Vagina (tissue), 2 donors: ENCODE data around the gene DDR2.
"Not testable (repeated sequence)": the region's sequence is repeated elsewhere in the genome, so short reads cannot be mapped to it uniquely, and the experiment has no call there.

Source experiments
- POLR2AphosphoS5 ChIP-seq, 2 donors: sonication (generic); formaldehyde crosslinking; IDR thresholded peaks; one replicate each; pipeline ENCODE4 v1.9.0; 2017; ENCODE audit warnings: antibody characterized with exemption in 2 of 2, mild to moderate bottlenecking in 2 of 2, low read depth in 1 of 2; ENCODE audit not compliant: insufficient read depth in 1 of 2
- TF ChIP-seq, protein P1 (sequence below), 3 experiments: fragments of 450-650 bp in 2 of 3; fragments of 200-600 bp in 1 of 3; sonication (generic) in 1 of 3; IDR thresholded peaks; one replicate each; pipeline ENCODE4 v1.5.1; 2017 to 2019; ENCODE audit warnings: antibody characterized with exemption in 3 of 3, mild to moderate bottlenecking in 2 of 3, moderate library complexity in 2 of 3

DNA sequence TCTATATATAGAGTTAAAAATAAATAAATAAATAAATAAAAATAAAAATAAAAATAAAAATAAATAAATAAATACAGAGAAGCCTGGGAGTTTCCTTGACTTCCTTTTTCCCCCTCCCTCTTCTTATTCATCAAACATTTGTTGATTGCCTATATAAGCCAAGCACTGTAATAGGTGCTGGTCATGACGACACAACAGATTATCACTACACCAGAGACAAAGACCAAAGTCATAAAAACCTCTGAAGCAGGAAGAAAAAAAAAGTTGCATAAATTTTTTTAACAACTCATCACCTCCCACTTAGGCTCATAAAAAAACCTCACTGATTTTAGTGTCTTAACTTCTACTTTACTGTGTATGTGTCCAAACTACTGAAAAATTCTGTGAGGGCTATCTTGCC is 95.2 kb downstream of the DDR2 start:
- TF ChIP-seq, protein P1, sequence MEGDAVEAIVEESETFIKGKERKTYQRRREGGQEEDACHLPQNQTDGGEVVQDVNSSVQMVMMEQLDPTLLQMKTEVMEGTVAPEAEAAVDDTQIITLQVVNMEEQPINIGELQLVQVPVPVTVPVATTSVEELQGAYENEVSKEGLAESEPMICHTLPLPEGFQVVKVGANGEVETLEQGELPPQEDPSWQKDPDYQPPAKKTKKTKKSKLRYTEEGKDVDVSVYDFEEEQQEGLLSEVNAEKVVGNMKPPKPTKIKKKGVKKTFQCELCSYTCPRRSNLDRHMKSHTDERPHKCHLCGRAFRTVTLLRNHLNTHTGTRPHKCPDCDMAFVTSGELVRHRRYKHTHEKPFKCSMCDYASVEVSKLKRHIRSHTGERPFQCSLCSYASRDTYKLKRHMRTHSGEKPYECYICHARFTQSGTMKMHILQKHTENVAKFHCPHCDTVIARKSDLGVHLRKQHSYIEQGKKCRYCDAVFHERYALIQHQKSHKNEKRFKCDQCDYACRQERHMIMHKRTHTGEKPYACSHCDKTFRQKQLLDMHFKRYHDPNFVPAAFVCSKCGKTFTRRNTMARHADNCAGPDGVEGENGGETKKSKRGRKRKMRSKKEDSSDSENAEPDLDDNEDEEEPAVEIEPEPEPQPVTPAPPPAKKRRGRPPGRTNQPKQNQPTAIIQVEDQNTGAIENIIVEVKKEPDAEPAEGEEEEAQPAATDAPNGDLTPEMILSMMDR (IDR thresholded peaks at IDR 0.05), result not testable (repeated sequence)
- TF ChIP-seq POLR2AphosphoS5 (IDR thresholded peaks at IDR 0.05; ENCODE audit: insufficient read depth in 1 of 2, low read depth in 1 of 2), result not testable (repeated sequence)
